SK-N-SH (cell line): ENCODE results near the gene CYP4F22.

Source experiments
- CHD2 ChIP-seq: fragments of 150-350 bp; IDR thresholded peaks from 2 replicates; pipeline ENCODE4 v1.6.1; 2018; ENCODE audit warnings: low read length; ENCODE audit not compliant: partially characterized antibody
- CTCF ChIP-seq: fragments of 200-600 bp; sonication (generic); IDR thresholded peaks from 2 replicates; pipeline ENCODE4 v1.6.1; 2017; ENCODE audit warnings: antibody characterized with exemption, mild to moderate bottlenecking, moderate library complexity
- EP300 ChIP-seq, 2 experiments: IDR thresholded peaks; 2 replicates each; pipeline versions ENCODE4 v1.4.0 to v1.6.1; 2012; ENCODE audit warnings: borderline replicate concordance in 1 of 2, low read depth in 1 of 2, low read length in 1 of 2
- GABPA ChIP-seq: IDR thresholded peaks from 2 replicates; pipeline ENCODE4 v1.4.0; 2012; ENCODE audit warnings: low read depth, mild to moderate bottlenecking
- GATA2 ChIP-seq: sonication (generic); formaldehyde crosslinking; IDR thresholded peaks from 2 replicates; pipeline ENCODE4 v1.5.0; 2020; ENCODE audit warnings: mild to moderate bottlenecking, missing genetic modification reagents
- NFIC ChIP-seq: IDR thresholded peaks from 2 replicates; pipeline ENCODE4 v1.4.0; 2012; ENCODE audit warnings: borderline replicate concordance
- PBX3 ChIP-seq: IDR thresholded peaks from 2 replicates; pipeline ENCODE4; 2012
- POLR2AphosphoS5 ChIP-seq: IDR thresholded peaks from 2 replicates; pipeline ENCODE4 v1.6.1; 2012; ENCODE audit warnings: low read depth, low read length
- RAD21 ChIP-seq: IDR thresholded peaks from 2 replicates; pipeline ENCODE4 v1.6.1; 2012; ENCODE audit warnings: mild to moderate bottlenecking, low read length
- REST ChIP-seq: IDR thresholded peaks from 2 replicates; pipeline ENCODE4 v1.6.1; 2012; ENCODE audit warnings: mild to moderate bottlenecking, low read depth, low read length, moderate library complexity
- TEAD4 ChIP-seq: IDR thresholded peaks from 2 replicates; pipeline ENCODE4 v1.4.0; 2012; ENCODE audit warnings: mild to moderate bottlenecking, borderline replicate concordance; ENCODE audit not compliant: insufficient read depth
- USF2 ChIP-seq: fragments of 150-350 bp; IDR thresholded peaks from 2 replicates; pipeline ENCODE4 v1.6.1; 2017; ENCODE audit warnings: antibody characterized with exemption, low read length, low read depth, borderline replicate concordance
- ZBTB33 ChIP-seq: IDR thresholded peaks from 2 replicates; pipeline ENCODE4 v1.4.0; 2012; ENCODE audit warnings: low read depth, borderline replicate concordance

GRCh38 chr19:15527705-15528104 lies 19.4 kb downstream of the CYP4F22 start:
- no peak for TF ChIP-seq CTCF
- TF ChIP-seq NFIC = no peak
- no peak for TF ChIP-seq GABPA
- TF ChIP-seq CHD2 = no peak
- TF ChIP-seq RAD21 = no peak
- TF ChIP-seq PBX3 = no peak
- TF ChIP-seq GATA2 = no peak
- no peak for TF ChIP-seq ZBTB33
- TF ChIP-seq REST = no peak
- no peak for TF ChIP-seq EP300 (IDR thresholded peaks at IDR 0.05; ENCODE audit: borderline replicate concordance in 1 of 2, low read depth in 1 of 2, low read length in 1 of 2)
- no peak for TF ChIP-seq TEAD4
- TF ChIP-seq USF2 = no peak
- no peak for TF ChIP-seq POLR2AphosphoS5
